Fibroblast of villous mesenchyme (primary cell): ENCODE measurements around the gene KCNAB1. TPM values are rescaled to one million over a fixed set of nuclear protein-coding genes. Genes with fewer than 3 reads are reported as not detected.

Experiments used
- total RNA-seq: library from RNA; depleted of rRNA; stranded (reverse); fragments of >200 nt; gene quantifications from 2 replicates; pipeline ENCODE4 v1.2.3, GENCODE V29; 2012

KCNAB1 gene
- total RNA-seq, 1 donor: not detected

Other genes with a start within 250 kb of the KCNAB1 start
- 41.9 and 52.2 TPM in 2 replicates for gene GMPS, start 249.9 kb upstream of the KCNAB1 start, total RNA-seq